Loucy (cell line): ENCODE results near the gene ZBED4.

Experiments
- EZH2phosphoT487 ChIP-seq: fragments of 200-600 bp; IDR thresholded peaks from 2 replicates; pipeline ENCODE4 v1.6.1; 2018; ENCODE audit warnings: antibody characterized with exemption, mild to moderate bottlenecking, moderate library complexity, borderline replicate concordance
- TF ChIP-seq, protein P1 (sequence below): fragments of 200-600 bp; sonication (generic); conservative IDR thresholded peaks from 2 replicates; pipeline ENCODE4 v1.5.1; 2014; ENCODE audit warnings: mild to moderate bottlenecking, antibody characterized with exemption, low read length

DNA sequence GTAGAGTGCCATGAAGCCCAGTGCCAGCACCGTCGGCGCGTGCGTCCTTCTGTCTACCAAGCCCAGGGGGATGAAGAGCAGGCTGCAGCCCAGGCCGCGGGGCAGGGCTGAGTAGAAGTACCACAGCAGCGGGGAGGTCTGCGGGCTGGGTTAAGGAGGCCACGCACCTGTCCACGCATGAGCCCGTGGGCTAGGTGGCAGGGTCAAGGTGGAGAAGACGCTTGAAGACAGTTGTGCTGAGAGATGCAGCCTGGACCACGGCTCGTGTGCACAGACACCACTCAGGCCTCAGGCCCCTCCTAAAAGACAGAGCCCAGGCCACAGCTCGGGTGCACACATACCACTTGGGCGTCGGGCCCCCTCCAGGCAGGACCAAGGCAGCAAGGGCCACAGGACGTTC, 54.2 kb downstream of the ZBED4 start:
- TF ChIP-seq, protein P1, sequence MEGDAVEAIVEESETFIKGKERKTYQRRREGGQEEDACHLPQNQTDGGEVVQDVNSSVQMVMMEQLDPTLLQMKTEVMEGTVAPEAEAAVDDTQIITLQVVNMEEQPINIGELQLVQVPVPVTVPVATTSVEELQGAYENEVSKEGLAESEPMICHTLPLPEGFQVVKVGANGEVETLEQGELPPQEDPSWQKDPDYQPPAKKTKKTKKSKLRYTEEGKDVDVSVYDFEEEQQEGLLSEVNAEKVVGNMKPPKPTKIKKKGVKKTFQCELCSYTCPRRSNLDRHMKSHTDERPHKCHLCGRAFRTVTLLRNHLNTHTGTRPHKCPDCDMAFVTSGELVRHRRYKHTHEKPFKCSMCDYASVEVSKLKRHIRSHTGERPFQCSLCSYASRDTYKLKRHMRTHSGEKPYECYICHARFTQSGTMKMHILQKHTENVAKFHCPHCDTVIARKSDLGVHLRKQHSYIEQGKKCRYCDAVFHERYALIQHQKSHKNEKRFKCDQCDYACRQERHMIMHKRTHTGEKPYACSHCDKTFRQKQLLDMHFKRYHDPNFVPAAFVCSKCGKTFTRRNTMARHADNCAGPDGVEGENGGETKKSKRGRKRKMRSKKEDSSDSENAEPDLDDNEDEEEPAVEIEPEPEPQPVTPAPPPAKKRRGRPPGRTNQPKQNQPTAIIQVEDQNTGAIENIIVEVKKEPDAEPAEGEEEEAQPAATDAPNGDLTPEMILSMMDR = no peak
- no peak for TF ChIP-seq EZH2phosphoT487
